GM12874 (cell line): ENCODE measurements around the gene TMEM239.

ENCODE experiments used
- CTCF ChIP-seq: IDR thresholded peaks from 2 replicates; pipeline ENCODE4 v1.5.1; 2011; ENCODE audit warnings: low read depth, mild to moderate bottlenecking, control low read depth, low read length, moderate library complexity; ENCODE audit not compliant: insufficient read depth

TMEM239 gene

GRCh38 chr20:2816030-2816582, at the start of gene TMEM239:
Gene TMEM239, plus strand, starts transcription at chr20:2816364. Its CDS starts 191 bp downstream, at chr20:2816555.
- no peak for TF ChIP-seq CTCF

- no peak for TF ChIP-seq CTCF
Observed at GRCh38 chr20:2767768-2768631, 48.2 kb upstream of the TMEM239 start.

GRCh38 chr20:2768632-2769015, 47.5 kb upstream of the TMEM239 start:
- no peak for TF ChIP-seq CTCF

GRCh38 chr20:2771631-2772080, 44.5 kb upstream of the TMEM239 start:
- no peak for TF ChIP-seq CTCF

GRCh38 chr20:2773812-2774211, 42.4 kb upstream of the TMEM239 start:
- TF ChIP-seq CTCF: no peak

GRCh38 chr20:2775139-2775538, 41.0 kb upstream of the TMEM239 start:
- no peak for TF ChIP-seq CTCF

GRCh38 chr20:2778602-2779321, 37.4 kb upstream of the TMEM239 start:
- no peak for TF ChIP-seq CTCF
